ENCODE data around the gene TLE1.
A peak's percentile ranks its signal among the peaks of the same experiment; 100 is the strongest.
"Not testable (repeated sequence)": the region's sequence is repeated elsewhere in the genome, so short reads cannot be mapped to it uniquely, and the experiment has no call there.

Gene TLE1

GRCh38 chr9:81604306-81605169 is 84.8 kb downstream of the TLE1 start:
- H3K27ac ChIP-seq = peak overlapping the region; percentile 3
- no peak for DNase-seq (ENCODE audit: low read depth, low spot score)

- DNase-seq (ENCODE audit: low read depth, low spot score) = no peak
- no peak overlapping the region for H3K27ac ChIP-seq
Measured at GRCh38 chr9:81602887-81603680, 86.3 kb downstream of the TLE1 start.

- DNase-seq (ENCODE audit: low read depth, low spot score) = no peak
Measured at GRCh38 chr9:81601639-81602623, 87.4 kb downstream of the TLE1 start.

GRCh38 chr9:81600631-81601030 is 88.7 kb downstream of the TLE1 start:
- H3K27ac ChIP-seq = no peak overlapping the region
- no peak for DNase-seq (ENCODE audit: low read depth, low spot score)

More at GRCh38 chr9:81601639-81602623, 87.4 kb downstream of the TLE1 start:
- H3K27ac ChIP-seq = no peak overlapping the region

- H3K27ac ChIP-seq = no peak overlapping the region
- no peak for DNase-seq (ENCODE audit: low read depth, low spot score)
Measured at GRCh38 chr9:81599837-81600236, 89.5 kb downstream of the TLE1 start.

GRCh38 chr9:81598811-81599210 is 90.5 kb downstream of the TLE1 start:
- no peak for DNase-seq (ENCODE audit: low read depth, low spot score)
- no peak overlapping the region for H3K27ac ChIP-seq

GRCh38 chr9:81598123-81598497 is 91.2 kb downstream of the TLE1 start:
- no peak for DNase-seq (ENCODE audit: low read depth, low spot score)
- H3K27ac ChIP-seq = no peak overlapping the region

GRCh38 chr9:81597419-81598122 is 91.8 kb downstream of the TLE1 start:
- no peak overlapping the region for H3K27ac ChIP-seq

GRCh38 chr9:81596679-81597418 is 92.5 kb downstream of the TLE1 start:
- DNase-seq (ENCODE audit: low read depth, low spot score) = no peak
- no peak overlapping the region for H3K27ac ChIP-seq

More at GRCh38 chr9:81597419-81598122, 91.8 kb downstream of the TLE1 start:
- no peak for DNase-seq (ENCODE audit: low read depth, low spot score)

GRCh38 chr9:81595887-81596543 is 93.3 kb downstream of the TLE1 start:
- no peak overlapping the region for H3K27ac ChIP-seq
- no peak for DNase-seq (ENCODE audit: low read depth, low spot score)

GRCh38 chr9:81595293-81595692 is 94.1 kb downstream of the TLE1 start:
- not testable (repeated sequence) for DNase-seq (ENCODE audit: low read depth, low spot score)

GRCh38 chr9:81594415-81594814 is 94.9 kb downstream of the TLE1 start:
- H3K27ac ChIP-seq = no peak overlapping the region
- DNase-seq (ENCODE audit: low read depth, low spot score) = no peak

More at GRCh38 chr9:81595293-81595692, 94.1 kb downstream of the TLE1 start:
- H3K27ac ChIP-seq = not testable (repeated sequence)

- no peak for DNase-seq (ENCODE audit: low read depth, low spot score)
- no peak overlapping the region for H3K27ac ChIP-seq
Measured at GRCh38 chr9:81592887-81593266, 96.5 kb downstream of the TLE1 start.

- H3K27ac ChIP-seq = no peak overlapping the region
- no peak for DNase-seq (ENCODE audit: low read depth, low spot score)
Measured at GRCh38 chr9:81591791-81592190, 97.6 kb downstream of the TLE1 start.

- no peak overlapping the region for H3K27ac ChIP-seq
- DNase-seq (ENCODE audit: low read depth, low spot score) = no peak
Measured at GRCh38 chr9:81590688-81591087, 98.7 kb downstream of the TLE1 start.

GRCh38 chr9:81589819-81590218 is 99.5 kb downstream of the TLE1 start:
- DNase-seq (ENCODE audit: low read depth, low spot score) = no peak
- H3K27ac ChIP-seq = no peak overlapping the region

GRCh38 chr9:81589392-81589791 is 100.0 kb downstream of the TLE1 start:
- no peak overlapping the region for H3K27ac ChIP-seq
- DNase-seq (ENCODE audit: low read depth, low spot score) = no peak

GRCh38 chr9:81588148-81588871 is 101.0 kb downstream of the TLE1 start:
- peak; percentile 64 for DNase-seq (ENCODE audit: low read depth, low spot score)
- peak overlapping the region; percentile 54 for H3K27ac ChIP-seq
